Measurements from ENCODE around the gene PPM1L. TPM values are rescaled to one million over a fixed set of nuclear protein-coding genes. Genes with fewer than 3 reads are reported as not detected.

The PPM1L gene
- total and polyA plus RNA-seq, 10 of the 15 experiments (the other 5 are each of a cell fraction or from before 2014, with no cell fraction given) = under 0.01 to 0.33 (median 0.06) TPM; not detected in 1

- no peaks in the 10 kb centered on the region for H3K79me2 ChIP-seq (ENCODE audit: control insufficient read depth, insufficient read depth, low read length)
- intact Hi-C loops (cut with micrococcal nuclease; ENCODE audit: unreplicated experiment) = loop anchor here (5.0 to 10.0 kb wide), 2 partner anchors 147 to 254 kb away; no protein-coding TSS in a partner anchor
- 43% methylated on average over 2 of the region's 2 CpGs for WGBS (ENCODE audit: insufficient coverage, insufficient replicate concordance, low lambda C conversion rate, missing lambda C conversion rate)
- TF ChIP-seq E2F4 (IDR thresholded peaks at IDR 0.05; ENCODE audit: low read depth, low read length) (no peak), BRCA1 (IDR thresholded peaks at IDR 0.05; ENCODE audit: low read depth, low read length) (no peak), EZH2 (IDR thresholded peaks at IDR 0.05; ENCODE audit: borderline replicate concordance, control insufficient read depth, low read depth, low read length) (no peak), GATAD2B (conservative IDR thresholded peaks at IDR 0.05; ENCODE audit: low read depth) (no peak), ZNF592 (IDR thresholded peaks at IDR 0.05) (no peak), CEBPZ (IDR thresholded peaks at IDR 0.05; ENCODE audit: low read depth, low read length) (no peak), ZBED1 (IDR thresholded peaks at IDR 0.05; ENCODE audit: borderline replicate concordance) (no peak), MTA2 (IDR thresholded peaks at IDR 0.05; ENCODE audit: low read depth) (no peak), SREBF1 (IDR thresholded peaks at IDR 0.05; ENCODE audit: low read length) (no peak), ZBTB11 (CRISPR knock-in tag; IDR thresholded peaks at IDR 0.05) (no peak)
Observed at GRCh38 chr3:160950542-160950941, 194.5 kb downstream of the PPM1L start.

More at GRCh38 chr3:160950542-160950941, 194.5 kb downstream of the PPM1L start:
- Histone ChIP-seq H3K4me1 (ENCODE audit: control insufficient read depth, insufficient read depth, low read length) (no peaks in the 10 kb centered on the region), H3K36me3 (ENCODE audit: control insufficient read depth in 2 of 2, insufficient read depth in 2 of 2, low read length in 1 of 2) (no peaks in the 10 kb centered on the region), H3K27me3 (replicated peaks in 1 of 2; ENCODE audit: control insufficient read depth in 2 of 2, insufficient read depth in 2 of 2, low read length in 1 of 2) (no peaks in the 10 kb centered on the region; a peak in 2 of 4 replicates), H3K9me3 (replicated peaks; ENCODE audit: control insufficient read depth, insufficient read depth, low read length) (no peaks in the 10 kb centered on the region), H2AFZ (ENCODE audit: control insufficient read depth, low read depth, low read length) (no peak overlapping the region), H3K4me2 (ENCODE audit: control insufficient read depth, insufficient read depth) (no peak overlapping the region), H3K27ac (ENCODE audit: control insufficient read depth, insufficient read depth) (no peak overlapping the region), H3K4me3 (no peak overlapping the region), H4K20me1 (ENCODE audit: control insufficient read depth, insufficient read depth) (no peaks in the 10 kb centered on the region), H3K9ac (ENCODE audit: control insufficient read depth, insufficient read depth, low read length) (no peak overlapping the region)
- ATAC-seq (no peak), DNase-seq (ENCODE audit: low read depth, low spot score) (no peak), FAIRE-seq (no peak)
- ChIA-PET RAD21 (ENCODE audit: unreplicated experiment) (no interaction called here), POLR2A (no interaction called here), SMC1A (ENCODE audit: uncharacterized antibody, unreplicated experiment) (interaction anchor here (0.9 to 1.2 kb wide), 3 partner anchors 9 to 242 kb away, joined by 3 to 5 read pairs (median 4); no protein-coding TSS in a partner anchor), CTCF (interaction anchor here (1.4 kb wide), 2 partner anchors 9 to 17 kb away, joined by 5 read pairs; no protein-coding TSS in a partner anchor)
- BruUV-seq (replicated peaks) = no TSS peak
- in situ Hi-C loops (cut with MboI) = loop anchor here (10.0 kb wide), 2 partner anchors 324 to 474 kb away; no protein-coding TSS in a partner anchor

Data from GM12878 (cell line).